GM21825 (cell line): ENCODE measurements around the gene ARFGAP1.
"Not testable (repeated sequence)": the region's sequence is repeated elsewhere in the genome, so short reads cannot be mapped to it uniquely, and the experiment has no call there.

Source experiments
- ATAC-seq: cut with Tn5 transposase; IDR thresholded peaks from one replicate; pipeline ENCODE4 v1.9.1; 2021; ENCODE audit warnings: mild to moderate bottlenecking, moderate library complexity; ENCODE audit not compliant: unreplicated experiment

ARFGAP1 gene

GRCh38 chr20:63290136-63290676 lies 17.6 kb downstream of the ARFGAP1 start:
- ATAC-seq: no peak

DNA sequence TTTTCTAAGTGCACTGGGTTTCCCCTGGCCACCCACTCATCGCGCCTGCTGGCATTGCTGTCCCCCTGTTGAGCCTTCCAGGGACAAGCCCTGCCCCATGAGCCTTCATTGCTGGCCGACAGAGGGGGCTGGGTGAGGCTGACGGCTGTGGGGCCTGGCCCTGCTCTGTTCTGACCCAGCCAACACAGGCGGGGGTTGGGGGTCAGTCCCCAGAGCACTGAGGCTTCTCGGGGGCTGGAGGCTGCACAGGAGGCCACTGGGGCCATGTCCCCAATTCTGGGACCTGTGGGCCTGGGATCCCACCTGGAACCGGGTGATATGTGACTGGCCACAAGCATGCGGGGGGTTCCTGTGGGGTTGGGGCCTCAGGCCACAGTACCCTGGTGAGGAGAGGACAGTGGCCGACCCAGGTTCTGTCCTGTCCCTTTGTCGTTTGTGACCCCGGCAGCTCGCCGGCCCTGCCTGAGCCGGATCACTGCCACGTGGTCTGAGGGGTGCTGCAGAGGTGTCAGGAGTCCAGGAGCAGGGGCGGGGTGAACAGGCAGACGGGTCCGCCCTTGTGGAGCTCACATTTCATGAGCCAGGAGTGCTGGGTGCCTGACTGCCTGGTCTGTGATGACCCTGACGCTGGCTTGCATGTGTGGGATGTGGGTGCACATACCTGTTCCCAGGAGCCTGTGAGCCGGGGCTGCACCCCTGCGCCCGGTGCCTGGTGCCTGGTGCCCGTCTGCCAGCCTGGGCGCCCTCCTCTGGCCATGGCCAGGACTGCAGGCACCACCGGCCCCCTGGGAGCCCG lies 18.3 kb downstream of the ARFGAP1 start:
- no peak for ATAC-seq

DNA sequence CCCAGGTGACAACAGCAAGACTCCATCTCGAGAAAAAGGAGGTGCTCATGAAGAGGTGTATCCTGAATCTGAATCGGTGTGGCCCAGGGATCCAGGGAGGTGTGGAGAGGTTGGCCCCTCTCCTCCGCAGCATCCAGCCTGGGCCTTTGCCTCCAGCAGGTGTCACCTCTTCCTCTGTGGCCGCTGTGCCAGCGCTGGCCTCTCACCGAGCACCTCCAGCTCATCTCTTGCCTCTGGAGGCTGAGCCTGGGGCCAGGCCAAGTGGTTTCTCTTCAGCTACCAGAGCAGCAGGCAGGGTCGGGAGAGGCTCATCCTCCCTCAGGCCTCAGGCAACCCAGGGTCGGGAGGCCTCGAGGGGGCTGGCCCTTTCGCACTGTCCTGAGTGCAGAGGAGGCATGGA lies 19.2 kb downstream of the ARFGAP1 start:
- ATAC-seq: no peak

- no peak for ATAC-seq
Measured at GRCh38 chr20:63292292-63292701, 19.7 kb downstream of the ARFGAP1 start.

GRCh38 chr20:63292904-63293303 lies 20.3 kb downstream of the ARFGAP1 start, which contains the start of gene COL20A1:
Gene COL20A1, plus strand, starts transcription at chr20:63293186. Its CDS starts 1,922 bp downstream, at chr20:63295108.
- ATAC-seq: no peak

GRCh38 chr20:63293456-63293855 lies 20.8 kb downstream of the ARFGAP1 start:
- no peak for ATAC-seq

DNA sequence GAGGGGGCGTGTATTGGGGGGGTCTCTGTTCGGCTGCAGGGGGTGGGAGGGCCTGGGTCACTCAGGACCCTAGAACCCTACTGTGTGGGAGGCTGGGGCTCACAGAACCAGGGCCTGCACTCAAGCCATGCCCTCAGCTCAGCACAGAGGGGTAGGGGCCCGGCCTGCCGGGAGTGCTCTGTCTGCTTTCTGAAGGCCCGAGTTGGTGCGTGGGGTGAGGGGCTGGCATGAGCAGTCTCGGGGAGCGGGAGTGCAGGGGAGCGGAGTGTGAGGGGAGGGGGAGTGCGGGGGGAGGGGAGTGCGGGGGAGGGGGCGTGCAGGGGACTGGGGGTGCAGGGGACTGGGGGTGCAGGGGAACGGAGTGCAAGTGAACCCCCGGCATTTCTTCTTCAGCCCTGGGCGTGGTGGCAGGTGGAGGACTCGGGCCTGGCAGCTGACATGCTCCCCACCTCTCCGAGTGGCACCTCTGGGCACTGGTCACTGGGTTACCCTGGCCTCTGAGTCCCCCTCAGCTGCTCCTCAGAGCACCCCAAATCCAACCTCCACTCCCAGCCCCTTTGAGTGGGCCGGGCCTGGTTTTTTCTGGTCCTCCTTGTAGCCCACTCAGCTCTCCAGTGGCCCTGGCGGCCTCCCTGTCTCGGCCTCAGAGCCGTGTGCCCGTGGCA lies 21.4 kb downstream of the ARFGAP1 start:
- ATAC-seq: no peak

GRCh38 chr20:63294536-63294900 lies 21.9 kb downstream of the ARFGAP1 start:
- no peak for ATAC-seq

- ATAC-seq: no peak
Measured at GRCh38 chr20:63295018-63295417, 22.4 kb downstream of the ARFGAP1 start.

GRCh38 chr20:63295422-63295821 lies 22.8 kb downstream of the ARFGAP1 start:
- ATAC-seq: no peak

GRCh38 chr20:63295846-63296245 lies 23.2 kb downstream of the ARFGAP1 start:
- no peak for ATAC-seq

- no peak for ATAC-seq
Measured at GRCh38 chr20:63296531-63297299, 24.1 kb downstream of the ARFGAP1 start.

DNA sequence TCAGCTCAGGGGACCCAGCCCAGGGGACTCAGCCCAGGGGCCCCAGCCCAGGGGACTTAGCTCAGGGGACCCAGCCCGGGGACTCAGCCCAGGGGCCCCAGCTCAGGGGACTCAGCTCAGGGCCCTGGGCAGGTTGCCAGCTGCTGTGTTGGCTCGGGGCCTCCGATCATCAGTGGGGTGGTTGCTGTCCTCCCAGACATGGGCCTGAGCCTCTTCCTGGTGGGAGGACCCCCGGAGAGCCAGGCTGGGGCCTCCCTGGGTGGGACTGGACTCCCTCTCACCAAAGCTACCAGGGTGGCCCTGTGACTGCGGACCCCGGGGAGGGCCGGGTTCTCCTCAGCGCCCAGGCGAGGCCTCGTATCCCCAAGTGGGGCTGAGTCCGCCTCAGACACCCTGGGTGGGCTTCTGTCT lies 24.8 kb downstream of the ARFGAP1 start:
- ATAC-seq: no peak

DNA sequence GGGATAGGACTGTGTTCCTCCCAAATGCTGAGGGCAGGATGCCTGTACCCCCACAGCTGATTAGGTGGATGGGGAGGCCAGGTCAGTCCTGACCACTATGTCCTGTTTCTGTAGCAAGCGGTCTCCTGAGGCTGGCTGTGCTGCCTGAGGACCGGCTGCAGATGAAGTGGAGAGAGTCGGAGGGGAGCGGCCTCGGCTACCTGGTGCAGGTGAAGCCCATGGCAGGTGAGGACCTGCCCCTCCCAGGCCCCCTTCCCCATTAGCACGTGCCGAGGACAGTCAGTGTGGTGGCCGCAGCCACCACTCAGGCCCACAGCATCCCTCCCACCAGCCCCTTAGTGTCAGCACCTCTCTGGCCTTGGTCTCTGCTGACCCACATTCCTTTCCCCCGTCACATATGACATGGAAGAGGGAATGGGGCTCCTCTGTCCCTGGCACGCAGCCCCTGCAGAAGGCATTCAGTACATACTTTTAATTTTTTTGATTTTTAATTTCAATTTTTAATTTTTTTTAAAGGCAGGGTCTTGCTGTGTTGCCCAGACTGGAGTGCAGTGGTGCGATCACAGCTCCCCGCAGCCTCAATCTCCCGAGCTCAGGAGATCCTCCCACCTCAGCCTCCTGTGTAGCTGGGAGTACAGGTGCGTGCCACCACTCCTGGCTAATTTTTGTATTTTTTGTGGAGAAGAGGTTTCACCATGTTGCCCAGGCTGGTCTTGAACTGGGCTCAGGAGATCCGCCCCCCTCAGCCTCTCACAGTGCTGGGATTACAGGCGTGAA lies 25.4 kb downstream of the ARFGAP1 start:
- ATAC-seq: no peak

DNA sequence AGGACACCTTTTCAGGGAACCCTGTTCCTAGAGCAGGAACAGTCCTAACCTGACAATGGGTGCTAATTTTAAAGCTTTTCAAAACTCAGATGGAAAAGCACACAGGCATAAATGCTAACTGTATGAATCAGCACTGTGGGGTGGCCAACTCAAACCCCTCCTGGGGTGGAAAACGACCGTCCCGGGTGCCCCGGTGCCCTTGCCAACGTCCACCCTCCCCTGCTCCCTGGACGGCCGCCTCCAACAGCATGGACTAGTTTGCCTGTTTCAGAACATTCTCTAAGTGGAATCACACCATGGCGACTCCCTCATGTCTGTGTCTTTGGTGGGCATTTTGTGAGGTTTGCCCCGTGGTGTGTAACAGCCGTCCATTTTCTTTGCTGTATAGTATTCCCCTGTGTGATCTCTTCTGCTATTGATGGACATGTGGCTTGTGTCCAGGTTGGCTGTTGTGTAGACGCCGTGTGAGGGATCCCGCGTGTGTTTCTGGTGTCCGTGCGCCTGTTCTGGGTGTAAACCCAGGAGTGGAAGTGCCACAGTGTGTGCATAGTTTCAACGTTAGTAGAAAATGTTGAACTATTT lies 26.2 kb downstream of the ARFGAP1 start:
- ATAC-seq: no peak

GRCh38 chr20:63301671-63302070 lies 29.1 kb downstream of the ARFGAP1 start:
- no peak for ATAC-seq

DNA sequence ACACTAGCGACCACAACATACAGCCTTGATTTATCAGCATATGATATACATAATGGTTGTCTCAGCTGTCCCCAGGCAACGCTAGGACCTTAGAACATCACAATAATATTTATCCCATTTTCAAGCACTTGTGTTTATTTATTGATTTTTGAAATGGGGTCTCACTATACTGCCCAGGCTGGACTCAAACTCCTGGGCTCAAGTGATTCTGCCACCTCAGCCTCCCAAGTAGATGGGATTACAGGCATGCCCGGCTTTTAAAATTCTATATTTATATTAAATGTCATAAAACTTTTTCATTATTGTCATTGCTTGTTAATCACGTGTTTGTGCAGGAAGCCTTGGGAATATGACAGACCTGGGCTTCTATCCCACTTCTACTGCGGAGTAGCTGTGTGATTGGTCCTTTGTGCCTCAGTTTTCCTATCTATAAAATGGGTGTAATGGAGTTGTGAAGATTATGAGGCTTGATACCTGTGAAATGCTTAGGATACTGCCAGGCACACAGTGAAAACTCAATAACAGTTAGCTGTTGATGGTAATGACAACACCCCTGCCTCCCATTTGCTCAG lies 30.6 kb downstream of the ARFGAP1 start:
- ATAC-seq: no peak

DNA sequence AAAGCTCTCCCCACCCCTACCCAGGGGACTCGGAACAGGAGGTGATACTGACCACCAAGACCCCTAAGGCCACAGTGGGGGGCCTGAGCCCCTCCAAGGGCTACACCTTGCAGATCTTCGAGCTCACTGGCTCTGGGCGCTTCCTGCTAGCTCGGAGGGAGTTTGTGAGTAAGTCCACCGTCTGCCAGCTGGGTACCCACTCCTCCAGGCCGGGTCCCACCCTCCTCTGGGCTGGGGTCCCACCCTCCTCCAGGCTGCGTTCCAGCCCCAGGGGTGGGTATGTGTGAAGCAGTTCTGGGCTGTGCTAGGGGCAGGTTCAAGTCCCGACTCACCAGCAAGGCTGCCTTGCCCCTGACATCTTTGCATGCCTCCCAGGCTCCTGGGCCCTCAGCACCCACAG lies 32.8 kb downstream of the ARFGAP1 start:
- no peak for ATAC-seq

DNA sequence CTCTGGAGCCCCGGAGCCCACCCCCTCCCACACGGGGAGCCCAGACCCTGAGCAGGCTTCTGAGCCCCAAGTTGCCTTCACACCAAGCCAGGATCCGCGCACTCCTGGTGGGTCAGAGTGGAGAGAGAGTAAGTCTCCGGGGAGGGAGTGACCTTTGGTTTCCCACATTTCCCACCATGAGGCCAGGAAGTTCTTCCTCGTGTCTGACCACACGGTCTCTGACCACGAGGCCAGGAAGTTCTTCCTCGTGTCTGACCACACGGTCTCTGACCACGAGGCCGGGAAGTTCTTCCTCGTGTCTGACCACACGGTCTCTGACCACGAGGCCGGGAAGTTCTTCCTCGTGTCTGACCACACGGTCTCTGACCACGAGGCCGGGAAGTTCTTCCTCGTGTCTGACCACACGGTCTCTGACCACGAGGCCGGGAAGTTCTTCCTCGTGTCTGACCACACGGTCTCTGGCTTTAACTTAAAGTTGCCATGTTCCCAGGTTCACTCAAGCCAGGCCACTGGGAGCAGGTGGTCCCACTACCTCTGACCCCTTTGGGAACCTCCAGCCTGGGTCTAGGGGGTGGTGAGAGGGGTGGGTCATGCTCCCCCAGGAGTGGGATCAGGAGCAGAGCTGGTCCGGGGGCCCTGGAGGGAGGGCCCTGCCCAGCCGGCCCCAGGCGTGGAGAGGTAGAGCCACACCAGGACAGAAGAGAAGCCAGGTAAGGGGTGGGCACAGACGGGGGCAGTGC lies 33.5 kb downstream of the ARFGAP1 start:
- not testable (repeated sequence) for ATAC-seq
